NCI-H1436 (cell line): ENCODE data around the gene STMN3.
A peak's percentile ranks its signal among the peaks of the same experiment; 100 is the strongest.
"Not testable (repeated sequence)": the region's sequence is repeated elsewhere in the genome, so short reads cannot be mapped to it uniquely, and the experiment has no call there.

Experiments used
- DNase-seq: peaks from one replicate; lab custom pipeline; 2025; lab: John Stamatoyannopoulos, UW

STMN3 gene

GRCh38 chr20:63657260-63657936, 4.2 kb upstream of the STMN3 start:
- DNase-seq = no peak

- DNase-seq = no peak
These were observed 3.2 kb upstream of the STMN3 start for GRCh38 chr20:63656451-63656850.

GRCh38 chr20:63655249-63655648, 2.0 kb upstream of the STMN3 start:
- no peak for DNase-seq

GRCh38 chr20:63653974-63654668, 897 bp upstream of the STMN3 start:
- DNase-seq = no peak

GRCh38 chr20:63652192-63652980, 838 bp downstream of the STMN3 start:
- DNase-seq = peak; percentile 55

- DNase-seq = no peak
These were observed 1.4 kb downstream of the STMN3 start for GRCh38 chr20:63651942-63652191.

GRCh38 chr20:63650486-63650885, 2.7 kb downstream of the STMN3 start:
- not testable (repeated sequence) for DNase-seq

GRCh38 chr20:63648895-63649589, 4.2 kb downstream of the STMN3 start:
- no peak for DNase-seq

- DNase-seq = no peak
These were observed 5.0 kb downstream of the STMN3 start for GRCh38 chr20:63648190-63648589.

- DNase-seq = no peak
These were observed 8.0 kb downstream of the STMN3 start for GRCh38 chr20:63645218-63645617.

GRCh38 chr20:63643946-63644345, 9.3 kb downstream of the STMN3 start:
- DNase-seq = no peak

- DNase-seq = no peak
These were observed 9.7 kb downstream of the STMN3 start for GRCh38 chr20:63643499-63643898.

- DNase-seq = no peak
These were observed 10.5 kb downstream of the STMN3 start for GRCh38 chr20:63642527-63643247.

GRCh38 chr20:63641792-63642523, 11.3 kb downstream of the STMN3 start:
- peak; percentile 91 for DNase-seq

- DNase-seq = no peak
These were observed 12.0 kb downstream of the STMN3 start for GRCh38 chr20:63641146-63641791.

GRCh38 chr20:63640686-63641085, 12.5 kb downstream of the STMN3 start:
- DNase-seq = not testable (repeated sequence)

- DNase-seq = no peak
These were observed 13.1 kb downstream of the STMN3 start for GRCh38 chr20:63640086-63640485.

GRCh38 chr20:63639093-63639975, 13.9 kb downstream of the STMN3 start:
- DNase-seq = no peak

GRCh38 chr20:63636752-63637628, 16.2 kb downstream of the STMN3 start:
- DNase-seq = no peak
